ENCODE results near the gene PPBP.

PPBP gene

DNA sequence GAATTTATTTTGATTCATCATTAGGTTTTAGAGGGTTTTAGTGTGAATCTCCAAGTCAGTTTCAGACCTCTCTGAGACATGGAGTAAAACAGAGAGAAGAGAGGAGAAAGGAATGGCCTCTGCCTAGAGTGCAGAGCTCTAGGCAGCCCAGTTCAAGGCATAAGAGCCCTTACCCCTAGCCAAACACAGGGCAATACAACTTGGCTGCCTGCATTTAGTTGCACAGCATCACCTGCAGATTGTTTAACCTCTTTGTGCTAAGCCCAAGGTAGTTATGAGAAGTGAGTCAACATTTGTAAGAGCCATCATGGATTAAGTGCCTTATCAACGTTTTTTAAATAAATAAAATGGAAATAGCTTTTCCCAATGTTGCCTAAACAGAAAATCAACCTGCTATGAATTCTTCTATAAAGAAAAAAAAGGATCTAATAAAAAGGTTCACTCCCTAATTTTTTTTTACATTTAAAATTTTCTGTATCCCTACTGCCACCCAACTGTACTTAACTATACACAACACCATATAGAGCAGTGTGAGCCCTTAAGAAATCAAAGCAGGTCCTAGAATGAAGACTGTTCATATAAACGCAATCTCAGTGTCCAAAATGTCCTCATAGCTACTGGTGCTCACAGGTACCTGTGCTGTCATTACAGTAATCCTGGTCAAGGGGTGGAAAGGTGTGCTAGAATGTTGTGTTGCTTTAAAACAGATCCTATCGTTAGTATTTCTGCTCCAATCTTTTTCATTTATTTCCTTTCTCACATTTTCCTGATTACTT lies 42.1 kb downstream of the PPBP start:
- Histone ChIP-seq H4K20me1 (ENCODE audit: insufficient read depth, low read length, poor library complexity, severe bottlenecking) (no peaks in the 10 kb centered on the region), H3K79me2 (ENCODE audit: insufficient read depth, low read length) (no peaks in the 10 kb centered on the region)
- TF ChIP-seq, protein P1, sequence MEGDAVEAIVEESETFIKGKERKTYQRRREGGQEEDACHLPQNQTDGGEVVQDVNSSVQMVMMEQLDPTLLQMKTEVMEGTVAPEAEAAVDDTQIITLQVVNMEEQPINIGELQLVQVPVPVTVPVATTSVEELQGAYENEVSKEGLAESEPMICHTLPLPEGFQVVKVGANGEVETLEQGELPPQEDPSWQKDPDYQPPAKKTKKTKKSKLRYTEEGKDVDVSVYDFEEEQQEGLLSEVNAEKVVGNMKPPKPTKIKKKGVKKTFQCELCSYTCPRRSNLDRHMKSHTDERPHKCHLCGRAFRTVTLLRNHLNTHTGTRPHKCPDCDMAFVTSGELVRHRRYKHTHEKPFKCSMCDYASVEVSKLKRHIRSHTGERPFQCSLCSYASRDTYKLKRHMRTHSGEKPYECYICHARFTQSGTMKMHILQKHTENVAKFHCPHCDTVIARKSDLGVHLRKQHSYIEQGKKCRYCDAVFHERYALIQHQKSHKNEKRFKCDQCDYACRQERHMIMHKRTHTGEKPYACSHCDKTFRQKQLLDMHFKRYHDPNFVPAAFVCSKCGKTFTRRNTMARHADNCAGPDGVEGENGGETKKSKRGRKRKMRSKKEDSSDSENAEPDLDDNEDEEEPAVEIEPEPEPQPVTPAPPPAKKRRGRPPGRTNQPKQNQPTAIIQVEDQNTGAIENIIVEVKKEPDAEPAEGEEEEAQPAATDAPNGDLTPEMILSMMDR (conservative IDR thresholded peaks at IDR 0.05; ENCODE audit: low read length), result no peak
- no peak for TF ChIP-seq EZH2phosphoT487 (IDR thresholded peaks at IDR 0.05; ENCODE audit: borderline replicate concordance)

DNA sequence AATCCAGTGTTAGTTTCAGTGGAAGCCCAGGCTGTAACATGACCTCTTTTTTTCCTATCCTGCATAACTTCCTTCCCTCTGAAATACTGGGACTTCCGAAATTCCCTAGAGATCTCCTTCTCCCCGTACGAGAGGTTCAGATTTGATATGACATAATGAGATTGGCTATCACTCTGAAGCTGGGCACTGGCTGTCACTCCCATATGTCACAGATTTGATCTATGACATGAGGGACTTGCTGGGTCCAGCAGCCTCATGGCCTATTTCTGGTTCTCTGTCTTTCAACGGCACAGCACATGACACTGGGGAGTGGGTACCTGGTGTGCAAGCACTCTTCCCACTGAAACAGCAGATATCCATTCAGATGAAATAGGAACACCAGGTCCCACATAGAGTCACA lies 42.9 kb downstream of the PPBP start:
- no peaks in the 10 kb centered on the region for H4K20me1 ChIP-seq (ENCODE audit: insufficient read depth, low read length, poor library complexity, severe bottlenecking)
- no peaks in the 10 kb centered on the region for H3K9me3 ChIP-seq (ENCODE audit: insufficient read depth, low read depth, low read length)
- TF ChIP-seq, protein P1 (conservative IDR thresholded peaks at IDR 0.05; ENCODE audit: low read length), result no peak
- no peak for TF ChIP-seq EZH2phosphoT487 (IDR thresholded peaks at IDR 0.05; ENCODE audit: borderline replicate concordance)
- H3K4me3 ChIP-seq (ENCODE audit: low read length, poor library complexity, severe bottlenecking), result no peak overlapping the region
- no peaks in the 10 kb centered on the region for H3K9me2 ChIP-seq (replicated peaks; ENCODE audit: low read depth, low read length)
- H3K27me3 ChIP-seq (ENCODE audit: insufficient read depth, low read length, poor library complexity, severe bottlenecking), result no peaks in the 10 kb centered on the region
- no peak overlapping the region for H2AFZ ChIP-seq (ENCODE audit: low read length)
- H3K9ac ChIP-seq (ENCODE audit: low read depth, low read length, poor library complexity, severe bottlenecking), result no peak overlapping the region
- H3K36me3 ChIP-seq (ENCODE audit: insufficient read depth, low read length), result no peaks in the 10 kb centered on the region
- no peaks in the 10 kb centered on the region for H3K4me1 ChIP-seq (ENCODE audit: insufficient read depth, low read length, poor library complexity, severe bottlenecking)
- no peaks in the 10 kb centered on the region for H3K79me2 ChIP-seq (ENCODE audit: insufficient read depth, low read length)
- H3K4me2 ChIP-seq (ENCODE audit: low read depth, low read length, poor library complexity, severe bottlenecking), result no peak overlapping the region
- no peaks in the 10 kb centered on the region for H3F3A ChIP-seq (ENCODE audit: low read depth)

More for the DNA sequence above, 42.1 kb downstream of the PPBP start:
- no peak overlapping the region for H2AFZ ChIP-seq (ENCODE audit: low read length)
- no peaks in the 10 kb centered on the region for H3K9me3 ChIP-seq (ENCODE audit: insufficient read depth, low read depth, low read length)
- H3K9ac ChIP-seq (ENCODE audit: low read depth, low read length, poor library complexity, severe bottlenecking), result no peak overlapping the region
- H3K27me3 ChIP-seq (ENCODE audit: insufficient read depth, low read length, poor library complexity, severe bottlenecking), result no peaks in the 10 kb centered on the region
- H3K36me3 ChIP-seq (ENCODE audit: insufficient read depth, low read length), result no peaks in the 10 kb centered on the region
- H3K4me2 ChIP-seq (ENCODE audit: low read depth, low read length, poor library complexity, severe bottlenecking), result no peak overlapping the region
- H3K9me2 ChIP-seq (replicated peaks; ENCODE audit: low read depth, low read length), result no peaks in the 10 kb centered on the region
- no peaks in the 10 kb centered on the region for H3K4me1 ChIP-seq (ENCODE audit: insufficient read depth, low read length, poor library complexity, severe bottlenecking)
- no peaks in the 10 kb centered on the region for H3F3A ChIP-seq (ENCODE audit: low read depth)
- H3K4me3 ChIP-seq (ENCODE audit: low read length, poor library complexity, severe bottlenecking), result no peak overlapping the region

DNA sequence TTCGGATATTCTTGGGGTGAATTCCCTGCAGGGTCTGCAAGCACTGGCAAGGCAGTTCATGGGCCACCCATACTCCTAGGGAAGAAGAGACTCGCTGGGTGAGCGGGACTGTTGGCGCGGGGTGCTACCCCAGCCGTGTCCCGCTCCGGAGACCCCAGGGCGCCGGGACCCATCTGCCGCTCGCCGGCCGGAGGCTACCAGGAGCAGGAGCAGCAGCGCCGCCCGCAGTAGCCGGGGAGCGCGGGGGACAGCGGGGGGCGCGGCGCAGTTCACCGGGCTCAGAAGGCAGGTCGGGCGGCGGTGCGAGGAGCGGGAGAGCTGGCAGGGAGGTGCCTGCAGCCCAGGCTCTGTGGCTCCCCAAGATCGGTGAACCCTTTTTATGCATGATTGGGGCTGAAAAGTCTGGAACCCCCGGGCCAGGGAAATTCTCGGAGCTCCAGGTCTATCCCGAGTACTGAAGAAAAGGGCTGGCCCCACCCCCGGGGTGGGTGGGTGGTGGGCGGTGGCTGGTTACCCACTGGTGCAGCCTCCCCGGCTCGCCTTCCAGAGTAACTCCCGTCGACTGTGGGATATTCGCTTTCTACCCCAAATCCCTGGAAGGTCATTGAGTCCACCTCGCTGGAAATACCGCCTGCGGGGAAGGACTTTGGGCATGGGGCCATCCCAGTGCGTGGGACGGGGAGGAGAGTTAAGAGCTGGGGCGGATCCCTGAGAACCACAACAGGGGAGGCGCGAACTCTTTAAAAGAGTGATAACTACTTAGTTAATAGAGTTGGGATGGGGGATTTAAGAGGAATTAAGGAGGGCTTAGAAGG lies 43.7 kb downstream of the PPBP start:
- Histone ChIP-seq H3K9me3 (ENCODE audit: insufficient read depth, low read depth, low read length) (no peaks in the 10 kb centered on the region), H2AFZ (ENCODE audit: low read length) (no peak overlapping the region), H3K27me3 (ENCODE audit: insufficient read depth, low read length, poor library complexity, severe bottlenecking) (no peaks in the 10 kb centered on the region), H3K4me1 (ENCODE audit: insufficient read depth, low read length, poor library complexity, severe bottlenecking) (no peaks in the 10 kb centered on the region), H4K20me1 (ENCODE audit: insufficient read depth, low read length, poor library complexity, severe bottlenecking) (no peaks in the 10 kb centered on the region), H3K79me2 (ENCODE audit: insufficient read depth, low read length) (no peaks in the 10 kb centered on the region), H3K9ac (ENCODE audit: low read depth, low read length, poor library complexity, severe bottlenecking) (no peak overlapping the region), H3K4me2 (ENCODE audit: low read depth, low read length, poor library complexity, severe bottlenecking) (no peak overlapping the region), H3F3A (ENCODE audit: low read depth) (no peaks in the 10 kb centered on the region), H3K4me3 (ENCODE audit: low read length, poor library complexity, severe bottlenecking) (no peak overlapping the region), H3K9me2 (replicated peaks; ENCODE audit: low read depth, low read length) (no peaks in the 10 kb centered on the region), H3K36me3 (ENCODE audit: insufficient read depth, low read length) (no peaks in the 10 kb centered on the region)
- no peak for TF ChIP-seq EZH2phosphoT487 (IDR thresholded peaks at IDR 0.05; ENCODE audit: borderline replicate concordance)
- TF ChIP-seq, protein P1 (conservative IDR thresholded peaks at IDR 0.05; ENCODE audit: low read length), result no peak

All from Loucy (cell line).